Measurements from ENCODE around the gene SERPINB6. TPM values are rescaled to one million over a fixed set of nuclear protein-coding genes. Genes with fewer than 3 reads are reported as not detected.
A peak's percentile ranks its signal among the peaks of the same experiment; 100 is the strongest.

Gene SERPINB6
- total and polyA plus RNA-seq, 9 of the 15 experiments (the other 6 are each of a cell fraction or from before 2014, with no cell fraction given): 86.6 to 211 (median 143) TPM

DNA sequence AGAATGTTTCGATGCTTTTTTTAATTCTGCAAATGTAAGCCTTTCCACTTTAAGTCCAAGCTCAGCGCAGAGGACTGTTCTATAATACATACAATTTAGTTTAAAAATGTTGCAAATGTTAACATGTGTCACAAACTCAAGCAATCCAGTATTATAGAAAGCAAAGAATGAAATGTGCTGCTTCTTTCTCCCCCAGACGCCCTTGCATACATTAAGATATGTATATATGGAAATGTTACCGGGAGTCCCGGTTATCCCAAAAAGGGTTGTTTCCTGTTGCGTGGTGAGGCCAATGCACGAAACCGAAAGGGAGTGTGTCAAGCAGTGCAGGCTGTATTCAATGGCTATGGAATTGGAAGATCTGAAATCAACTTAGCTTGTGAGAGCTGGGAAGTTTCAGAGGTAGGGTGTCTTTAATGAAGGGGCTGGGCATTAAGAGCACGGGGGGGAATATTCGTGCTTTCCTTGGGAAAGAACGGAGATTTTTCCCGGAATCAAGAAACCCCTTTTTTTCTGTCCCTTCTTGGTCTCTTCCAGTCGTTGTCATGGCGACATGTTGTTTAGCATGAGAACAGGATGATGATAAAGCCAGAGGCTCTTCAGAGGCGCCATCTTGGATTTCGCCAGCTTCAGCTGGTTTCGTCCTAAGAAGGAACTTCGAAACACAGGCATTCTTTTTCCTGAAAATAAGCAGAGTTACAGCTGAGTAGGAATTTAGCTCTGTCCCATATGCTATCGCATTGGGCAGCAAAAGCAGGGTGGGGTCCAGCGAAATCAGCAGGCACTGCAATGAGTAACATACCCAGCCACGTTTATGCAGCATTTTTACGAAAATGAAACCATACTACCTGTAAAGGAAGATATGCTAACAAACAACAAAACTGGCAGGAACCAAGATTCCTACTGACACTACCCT is 18.2 kb upstream of the SERPINB6 start (continued):
- TF ChIP-seq, protein P1, sequence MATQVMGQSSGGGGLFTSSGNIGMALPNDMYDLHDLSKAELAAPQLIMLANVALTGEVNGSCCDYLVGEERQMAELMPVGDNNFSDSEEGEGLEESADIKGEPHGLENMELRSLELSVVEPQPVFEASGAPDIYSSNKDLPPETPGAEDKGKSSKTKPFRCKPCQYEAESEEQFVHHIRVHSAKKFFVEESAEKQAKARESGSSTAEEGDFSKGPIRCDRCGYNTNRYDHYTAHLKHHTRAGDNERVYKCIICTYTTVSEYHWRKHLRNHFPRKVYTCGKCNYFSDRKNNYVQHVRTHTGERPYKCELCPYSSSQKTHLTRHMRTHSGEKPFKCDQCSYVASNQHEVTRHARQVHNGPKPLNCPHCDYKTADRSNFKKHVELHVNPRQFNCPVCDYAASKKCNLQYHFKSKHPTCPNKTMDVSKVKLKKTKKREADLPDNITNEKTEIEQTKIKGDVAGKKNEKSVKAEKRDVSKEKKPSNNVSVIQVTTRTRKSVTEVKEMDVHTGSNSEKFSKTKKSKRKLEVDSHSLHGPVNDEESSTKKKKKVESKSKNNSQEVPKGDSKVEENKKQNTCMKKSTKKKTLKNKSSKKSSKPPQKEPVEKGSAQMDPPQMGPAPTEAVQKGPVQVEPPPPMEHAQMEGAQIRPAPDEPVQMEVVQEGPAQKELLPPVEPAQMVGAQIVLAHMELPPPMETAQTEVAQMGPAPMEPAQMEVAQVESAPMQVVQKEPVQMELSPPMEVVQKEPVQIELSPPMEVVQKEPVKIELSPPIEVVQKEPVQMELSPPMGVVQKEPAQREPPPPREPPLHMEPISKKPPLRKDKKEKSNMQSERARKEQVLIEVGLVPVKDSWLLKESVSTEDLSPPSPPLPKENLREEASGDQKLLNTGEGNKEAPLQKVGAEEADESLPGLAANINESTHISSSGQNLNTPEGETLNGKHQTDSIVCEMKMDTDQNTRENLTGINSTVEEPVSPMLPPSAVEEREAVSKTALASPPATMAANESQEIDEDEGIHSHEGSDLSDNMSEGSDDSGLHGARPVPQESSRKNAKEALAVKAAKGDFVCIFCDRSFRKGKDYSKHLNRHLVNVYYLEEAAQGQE (IDR thresholded peaks at IDR 0.05; ENCODE audit: borderline replicate concordance): peak; percentile 99
- TF ChIP-seq, protein P1 (CRISPR knock-in tag; IDR thresholded peaks at IDR 0.05; ENCODE audit: low read depth): no peak
- TF ChIP-seq TCF7L2 (IDR thresholded peaks at IDR 0.05; ENCODE audit: low read depth, low read length) (peak; percentile 95), U2AF2 (optimal IDR thresholded peaks at IDR 0.05; ENCODE audit: low read depth, low read length) (no peak), SMAD1 (IDR thresholded peaks at IDR 0.05; ENCODE audit: low read depth, low read length, partially characterized antibody) (peak; percentile 82), HCFC1 (IDR thresholded peaks at IDR 0.05; ENCODE audit: low read depth, low read length) (peak; percentile 49; the same call in 1 of the 2 replicates), EWSR1 (IDR thresholded peaks at IDR 0.05; ENCODE audit: borderline replicate concordance, low read depth, partially characterized antibody) (no peak), NFYB (IDR thresholded peaks at IDR 0.05; ENCODE audit: extremely low read depth, insufficient read length) (no peak), ZNF174 (CRISPR knock-in tag; IDR thresholded peaks at IDR 0.05) (0 out of 2 replicates have a peak, but pooled peaks have one; percentile 29), MEF2D (tag; conservative IDR thresholded peaks at IDR 0.05; ENCODE audit: low read depth) (no peak), NR1H2 (CRISPR knock-in tag; IDR thresholded peaks at IDR 0.05) (no peak), ZNF76 (CRISPR knock-in tag; IDR thresholded peaks at IDR 0.05; ENCODE audit: borderline replicate concordance) (no peak), NUFIP1 (IDR thresholded peaks at IDR 0.05; ENCODE audit: partially characterized antibody) (peak; percentile 92), SRSF9 (IDR thresholded peaks at IDR 0.05; ENCODE audit: borderline replicate concordance, low read depth, low read length) (no peak)
- TF ChIP-seq, protein P2, sequence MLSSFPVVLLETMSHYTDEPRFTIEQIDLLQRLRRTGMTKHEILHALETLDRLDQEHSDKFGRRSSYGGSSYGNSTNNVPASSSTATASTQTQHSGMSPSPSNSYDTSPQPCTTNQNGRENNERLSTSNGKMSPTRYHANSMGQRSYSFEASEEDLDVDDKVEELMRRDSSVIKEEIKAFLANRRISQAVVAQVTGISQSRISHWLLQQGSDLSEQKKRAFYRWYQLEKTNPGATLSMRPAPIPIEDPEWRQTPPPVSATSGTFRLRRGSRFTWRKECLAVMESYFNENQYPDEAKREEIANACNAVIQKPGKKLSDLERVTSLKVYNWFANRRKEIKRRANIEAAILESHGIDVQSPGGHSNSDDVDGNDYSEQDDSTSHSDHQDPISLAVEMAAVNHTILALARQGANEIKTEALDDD (IDR thresholded peaks at IDR 0.05): no peak

All from K562 (cell line).